GM12872 (cell line): ENCODE results near the gene PPP4R1.

Experiments used
- CTCF ChIP-seq: IDR thresholded peaks from 3 replicates; pipeline ENCODE4 v1.5.1; 2011; ENCODE audit warnings: low read depth, mild to moderate bottlenecking, low read length, moderate library complexity; ENCODE audit not compliant: insufficient read depth

PPP4R1 gene

GRCh38 chr18:9534844-9535243 lies 79.5 kb downstream of the PPP4R1 start:
- TF ChIP-seq CTCF, result no peak

- no peak for TF ChIP-seq CTCF
These were observed 82.5 kb downstream of the PPP4R1 start for GRCh38 chr18:9531791-9532410.

GRCh38 chr18:9530226-9531009 lies 83.9 kb downstream of the PPP4R1 start:
- no peak for TF ChIP-seq CTCF

- no peak for TF ChIP-seq CTCF
These were observed 87.9 kb downstream of the PPP4R1 start for GRCh38 chr18:9526458-9526857.

GRCh38 chr18:9522952-9523351 lies 91.4 kb downstream of the PPP4R1 start:
- no peak for TF ChIP-seq CTCF

GRCh38 chr18:9521770-9522169 lies 92.6 kb downstream of the PPP4R1 start:
- TF ChIP-seq CTCF, result no peak

GRCh38 chr18:9520666-9521065 lies 93.7 kb downstream of the PPP4R1 start:
- no peak for TF ChIP-seq CTCF
